ENCODE results near the gene SHROOM3.

The SHROOM3 gene

DNA sequence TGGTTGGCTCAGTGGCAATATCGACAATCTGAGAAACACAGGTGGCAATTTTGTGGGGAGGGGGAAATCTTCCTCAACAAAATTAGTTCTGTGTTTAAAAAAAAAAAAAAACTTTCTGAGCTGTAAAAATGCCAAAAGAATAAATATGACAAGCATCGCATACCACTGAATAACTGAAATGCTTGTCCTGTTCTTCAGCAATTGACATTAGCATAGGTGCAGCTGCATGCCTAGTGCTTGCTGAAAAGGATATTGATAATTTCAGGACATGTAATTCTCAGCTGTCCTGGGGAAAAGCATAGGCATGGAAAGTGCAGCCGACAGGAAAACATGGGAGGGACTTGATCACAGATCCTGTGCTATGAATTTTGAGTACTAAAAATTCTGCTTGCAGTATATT lies 315.7 kb downstream of the SHROOM3 start:
- no peak for TF ChIP-seq MYC (IDR thresholded peaks at IDR 0.05; ENCODE audit: low read depth, low read length)
- TF ChIP-seq, protein P1, sequence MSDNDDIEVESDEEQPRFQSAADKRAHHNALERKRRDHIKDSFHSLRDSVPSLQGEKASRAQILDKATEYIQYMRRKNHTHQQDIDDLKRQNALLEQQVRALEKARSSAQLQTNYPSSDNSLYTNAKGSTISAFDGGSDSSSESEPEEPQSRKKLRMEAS (IDR thresholded peaks at IDR 0.05; ENCODE audit: low read depth, low read length) = no peak
- TF ChIP-seq, protein P2, sequence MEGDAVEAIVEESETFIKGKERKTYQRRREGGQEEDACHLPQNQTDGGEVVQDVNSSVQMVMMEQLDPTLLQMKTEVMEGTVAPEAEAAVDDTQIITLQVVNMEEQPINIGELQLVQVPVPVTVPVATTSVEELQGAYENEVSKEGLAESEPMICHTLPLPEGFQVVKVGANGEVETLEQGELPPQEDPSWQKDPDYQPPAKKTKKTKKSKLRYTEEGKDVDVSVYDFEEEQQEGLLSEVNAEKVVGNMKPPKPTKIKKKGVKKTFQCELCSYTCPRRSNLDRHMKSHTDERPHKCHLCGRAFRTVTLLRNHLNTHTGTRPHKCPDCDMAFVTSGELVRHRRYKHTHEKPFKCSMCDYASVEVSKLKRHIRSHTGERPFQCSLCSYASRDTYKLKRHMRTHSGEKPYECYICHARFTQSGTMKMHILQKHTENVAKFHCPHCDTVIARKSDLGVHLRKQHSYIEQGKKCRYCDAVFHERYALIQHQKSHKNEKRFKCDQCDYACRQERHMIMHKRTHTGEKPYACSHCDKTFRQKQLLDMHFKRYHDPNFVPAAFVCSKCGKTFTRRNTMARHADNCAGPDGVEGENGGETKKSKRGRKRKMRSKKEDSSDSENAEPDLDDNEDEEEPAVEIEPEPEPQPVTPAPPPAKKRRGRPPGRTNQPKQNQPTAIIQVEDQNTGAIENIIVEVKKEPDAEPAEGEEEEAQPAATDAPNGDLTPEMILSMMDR (IDR thresholded peaks at IDR 0.05; ENCODE audit: low read depth, low read length) = no peak
- TF ChIP-seq POLR2A (IDR thresholded peaks at IDR 0.05; ENCODE audit: extremely low read depth, insufficient read length) = no peak
- DNase-seq (ENCODE audit: low read depth) = no peak
- no peak overlapping the region for H3K4me3 ChIP-seq (ENCODE audit: low read depth, low read length)

DNA sequence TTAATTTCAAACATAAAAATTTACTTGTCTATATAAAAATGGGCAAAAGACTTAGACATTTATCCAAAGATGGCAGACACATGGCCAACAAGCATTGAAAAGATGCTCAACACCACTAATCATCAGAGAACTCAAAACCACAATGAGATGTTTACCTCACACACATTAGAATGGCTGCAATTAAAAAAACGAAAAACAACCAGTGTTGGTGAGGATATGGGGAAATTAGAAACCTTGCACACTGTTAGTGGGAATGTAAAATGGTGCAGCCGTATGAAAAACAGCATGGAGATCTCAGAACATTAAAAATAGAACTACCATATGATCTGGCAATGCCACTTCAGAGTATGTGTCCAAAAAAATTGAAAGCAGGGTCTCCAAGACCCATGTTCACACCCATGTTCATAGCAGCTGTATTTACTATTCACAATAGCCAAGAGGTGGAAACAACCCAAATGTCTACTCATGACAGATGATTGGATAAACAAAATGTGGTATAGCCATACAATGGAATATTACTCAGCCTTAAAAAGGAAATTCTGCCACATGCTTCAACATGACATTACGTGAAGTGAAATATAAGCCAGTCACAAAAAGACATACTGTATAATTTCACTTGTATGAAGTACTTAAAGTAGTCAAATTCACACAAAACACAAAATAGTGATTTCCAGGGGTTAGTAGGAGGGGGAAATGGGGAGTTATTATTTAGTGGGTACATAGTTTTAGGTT lies 316.7 kb downstream of the SHROOM3 start:
- no peak overlapping the region for H3K4me3 ChIP-seq (ENCODE audit: low read depth, low read length)
- no peak for TF ChIP-seq POLR2A (IDR thresholded peaks at IDR 0.05; ENCODE audit: extremely low read depth, insufficient read length)
- no peak for TF ChIP-seq MYC (IDR thresholded peaks at IDR 0.05; ENCODE audit: low read depth, low read length)
- TF ChIP-seq, protein P2 (IDR thresholded peaks at IDR 0.05; ENCODE audit: low read depth, low read length) = no peak
- TF ChIP-seq, protein P1 (IDR thresholded peaks at IDR 0.05; ENCODE audit: low read depth, low read length) = no peak
- DNase-seq (ENCODE audit: low read depth) = no peak

DNA sequence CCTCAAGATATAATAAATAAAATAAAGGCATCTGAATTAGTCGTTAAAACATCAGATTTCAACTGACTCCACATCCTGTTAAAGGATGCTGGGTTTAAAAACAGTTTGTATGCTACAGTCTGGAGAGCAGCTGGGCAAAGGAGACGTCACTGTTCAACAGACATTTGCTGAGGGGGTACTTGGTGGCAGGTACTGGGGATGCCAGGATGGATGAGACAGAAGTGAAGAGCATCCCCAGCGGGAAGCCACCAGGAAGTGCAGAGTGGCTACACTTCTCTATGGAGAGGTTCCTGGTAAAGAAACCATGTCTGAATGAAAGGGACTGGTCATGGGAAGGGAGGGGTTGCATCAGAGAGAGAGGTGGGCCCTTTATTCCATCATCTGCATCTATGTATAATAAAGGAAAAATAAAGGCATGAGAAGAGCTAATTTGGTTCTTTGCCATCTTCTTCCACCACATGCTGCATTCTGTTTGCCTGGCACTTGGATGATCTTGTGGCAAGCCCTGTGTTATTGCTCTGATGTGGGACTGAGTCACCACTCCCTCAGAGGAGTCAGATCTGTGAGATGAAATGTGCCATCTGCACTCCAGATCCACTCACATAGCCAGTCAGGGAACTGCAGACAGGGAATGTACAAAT lies 318.0 kb downstream of the SHROOM3 start:
- TF ChIP-seq POLR2A (IDR thresholded peaks at IDR 0.05; ENCODE audit: extremely low read depth, insufficient read length) (no peak), MYC (IDR thresholded peaks at IDR 0.05; ENCODE audit: low read depth, low read length) (no peak)
- TF ChIP-seq, protein P2 (IDR thresholded peaks at IDR 0.05; ENCODE audit: low read depth, low read length) = no peak
- TF ChIP-seq, protein P1 (IDR thresholded peaks at IDR 0.05; ENCODE audit: low read depth, low read length) = no peak
- H3K4me3 ChIP-seq (ENCODE audit: low read depth, low read length) = no peak overlapping the region
- no peak for DNase-seq (ENCODE audit: low read depth)

DNA sequence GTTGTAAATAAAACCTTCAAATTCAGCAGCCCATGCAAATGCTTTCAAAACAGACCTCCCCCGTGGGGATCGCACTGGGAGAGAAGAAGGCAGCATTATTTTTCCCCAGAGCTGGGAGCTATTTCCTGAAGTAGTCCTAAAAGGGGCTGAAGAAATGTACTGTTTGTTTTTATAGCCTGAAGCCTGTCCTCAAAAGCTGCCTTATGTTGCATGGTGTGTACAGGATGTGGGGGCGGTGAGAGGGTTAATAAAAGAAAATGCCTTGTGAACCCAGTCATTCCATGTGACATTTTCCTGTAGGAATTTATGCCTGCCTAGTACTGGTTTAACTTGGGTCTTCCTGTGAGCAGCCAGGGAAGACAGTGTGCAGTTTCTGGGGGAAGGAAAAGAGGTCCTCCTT lies 318.8 kb downstream of the SHROOM3 start:
- DNase-seq (ENCODE audit: low read depth) = no peak
- TF ChIP-seq, protein P2 (IDR thresholded peaks at IDR 0.05; ENCODE audit: low read depth, low read length) = no peak
- TF ChIP-seq, protein P1 (IDR thresholded peaks at IDR 0.05; ENCODE audit: low read depth, low read length) = no peak
- TF ChIP-seq MYC (IDR thresholded peaks at IDR 0.05; ENCODE audit: low read depth, low read length) (no peak), POLR2A (IDR thresholded peaks at IDR 0.05; ENCODE audit: extremely low read depth, insufficient read length) (no peak)
- no peak overlapping the region for H3K4me3 ChIP-seq (ENCODE audit: low read depth, low read length)

DNA sequence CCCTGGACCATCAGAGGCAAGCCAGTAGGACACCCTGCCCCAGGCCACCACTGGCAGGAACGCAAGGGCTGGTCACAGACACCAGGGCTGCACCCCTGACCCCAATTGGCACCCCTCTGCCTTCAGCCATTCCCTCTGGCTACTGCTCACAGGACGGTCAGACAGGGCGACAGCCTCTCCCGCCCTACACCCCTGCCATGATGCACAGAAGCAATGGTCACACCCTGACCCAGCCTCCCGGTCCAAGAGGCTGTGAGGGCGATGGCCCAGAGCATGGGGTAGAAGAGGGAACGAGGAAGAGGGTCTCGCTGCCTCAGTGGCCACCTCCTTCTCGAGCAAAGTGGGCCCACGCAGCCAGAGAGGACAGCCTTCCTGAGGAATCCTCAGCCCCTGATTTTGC lies 319.4 kb downstream of the SHROOM3 start:
- H3K4me3 ChIP-seq (ENCODE audit: low read depth, low read length) = no peak overlapping the region
- TF ChIP-seq, protein P1 (IDR thresholded peaks at IDR 0.05; ENCODE audit: low read depth, low read length) = no peak
- TF ChIP-seq MYC (IDR thresholded peaks at IDR 0.05; ENCODE audit: low read depth, low read length) (no peak), POLR2A (IDR thresholded peaks at IDR 0.05; ENCODE audit: extremely low read depth, insufficient read length) (no peak)
- TF ChIP-seq, protein P2 (IDR thresholded peaks at IDR 0.05; ENCODE audit: low read depth, low read length) = no peak
- no peak for DNase-seq (ENCODE audit: low read depth)

All from NB4 (cell line).